ENCODE results near the gene PCDH18.
"Not testable (repeated sequence)": the region's sequence is repeated elsewhere in the genome, so short reads cannot be mapped to it uniquely, and the experiment has no call there.

PCDH18 gene

DNA sequence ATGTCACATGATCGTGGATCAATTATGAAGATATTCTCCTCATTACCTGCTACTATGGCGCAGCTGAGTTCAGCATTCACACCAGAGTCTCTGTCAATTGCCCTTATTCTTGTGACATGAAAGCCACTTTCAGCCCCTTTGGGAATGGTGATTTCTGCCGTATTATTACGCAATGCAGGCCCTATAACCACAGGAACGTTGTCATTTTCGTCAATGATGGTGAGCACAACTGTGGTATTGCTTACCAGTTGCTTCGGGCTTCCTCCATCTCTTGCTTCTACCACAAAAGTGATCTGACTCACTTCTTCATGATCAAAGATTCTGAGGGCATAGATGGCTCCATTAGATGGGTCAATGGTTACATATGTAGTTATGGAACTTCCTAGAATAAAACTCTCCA is 2.1 kb downstream of the PCDH18 start:
- no peak for DNase-seq

DNA sequence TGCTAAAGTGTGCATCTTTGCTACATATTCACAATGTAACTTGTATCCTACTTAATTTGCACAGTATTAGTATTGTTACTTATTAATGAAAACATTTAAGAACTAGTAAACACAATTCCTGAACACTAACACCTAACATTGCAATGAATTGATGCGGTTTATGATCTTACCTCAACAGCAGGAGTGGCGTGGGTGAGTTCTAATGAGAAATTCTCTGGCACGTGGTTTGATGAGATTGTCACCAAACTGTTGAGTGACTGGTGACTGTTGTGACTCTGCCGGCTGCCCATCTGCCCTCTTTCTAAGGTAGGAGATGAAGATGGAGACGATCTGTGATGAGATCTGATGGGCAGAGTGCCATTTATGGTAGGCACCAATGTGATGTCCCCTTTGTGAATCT is 2.9 kb downstream of the PCDH18 start:
- DNase-seq, result no peak

DNA sequence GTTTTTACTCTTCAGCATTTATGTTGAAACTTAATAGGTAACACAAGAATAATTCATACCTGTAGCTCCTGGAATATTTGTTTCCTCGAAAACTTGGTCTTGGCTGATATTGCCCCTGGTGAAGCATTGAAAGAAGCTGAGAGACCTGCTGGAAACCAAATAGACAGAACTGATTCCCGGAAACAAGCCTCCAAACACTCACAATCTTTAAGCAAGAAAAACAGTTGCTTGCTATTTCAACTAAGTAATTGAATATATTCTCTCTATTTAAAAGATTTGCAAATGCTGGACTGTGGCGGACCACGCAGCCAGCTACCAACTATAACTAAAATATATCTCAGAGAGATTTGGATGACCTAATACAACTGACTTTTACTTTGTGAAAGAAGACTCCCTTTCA is 3.6 kb downstream of the PCDH18 start:
- DNase-seq, result no peak

GRCh38 chr4:137526681-137527080 is 5.6 kb downstream of the PCDH18 start:
- no peak for DNase-seq

DNA sequence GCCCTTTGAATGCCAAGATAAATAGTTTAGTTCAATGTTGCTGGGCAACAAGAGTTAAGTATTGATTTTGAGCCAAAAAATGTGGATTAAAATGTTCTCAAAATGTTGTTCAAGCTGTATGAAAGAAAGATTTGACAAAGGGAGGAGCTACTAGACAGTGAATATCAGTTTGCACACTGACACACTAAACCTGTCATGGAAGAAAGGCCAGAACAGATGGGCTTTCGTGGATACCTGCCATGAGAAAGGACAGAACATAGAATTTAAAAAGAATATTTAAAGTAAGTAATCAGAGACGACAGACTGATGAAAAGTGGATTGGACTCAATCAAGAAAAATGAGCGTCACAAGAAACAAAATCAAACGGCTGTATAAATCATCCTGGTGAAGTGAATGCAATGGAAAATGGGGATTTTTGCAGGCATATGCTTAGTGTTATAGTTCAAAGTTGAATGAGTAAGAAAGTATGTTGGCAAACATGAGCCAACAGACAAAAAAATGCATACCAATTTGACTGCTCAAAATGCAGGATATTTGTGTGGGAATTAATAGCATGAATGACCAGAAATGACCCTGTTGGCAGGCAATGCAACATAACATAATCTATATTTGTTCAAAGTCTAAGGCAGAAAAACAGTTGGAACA is 7.4 kb downstream of the PCDH18 start:
- DNase-seq, result no peak

DNA sequence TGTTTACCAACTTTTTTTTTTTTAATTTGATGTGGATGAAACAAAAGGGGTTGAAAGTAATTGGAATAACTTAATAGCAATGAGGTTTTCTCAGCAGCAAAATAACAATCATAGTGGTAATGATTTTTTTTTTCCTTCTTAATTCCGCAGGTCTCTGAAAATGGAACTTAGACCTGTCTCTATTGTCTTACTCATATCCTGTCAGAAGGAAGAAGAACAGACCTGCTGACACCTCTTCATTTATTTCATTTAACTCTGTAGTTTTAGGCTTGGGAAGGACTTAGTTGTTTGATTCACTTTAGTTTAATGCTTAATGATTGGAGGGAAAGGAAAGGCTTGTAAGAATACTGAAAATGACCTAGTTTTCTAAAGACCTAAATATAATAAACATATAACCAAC is 9.0 kb downstream of the PCDH18 start:
- DNase-seq, result no peak

GRCh38 chr4:137521053-137521452 is 11.2 kb downstream of the PCDH18 start:
- no peak for DNase-seq

DNA sequence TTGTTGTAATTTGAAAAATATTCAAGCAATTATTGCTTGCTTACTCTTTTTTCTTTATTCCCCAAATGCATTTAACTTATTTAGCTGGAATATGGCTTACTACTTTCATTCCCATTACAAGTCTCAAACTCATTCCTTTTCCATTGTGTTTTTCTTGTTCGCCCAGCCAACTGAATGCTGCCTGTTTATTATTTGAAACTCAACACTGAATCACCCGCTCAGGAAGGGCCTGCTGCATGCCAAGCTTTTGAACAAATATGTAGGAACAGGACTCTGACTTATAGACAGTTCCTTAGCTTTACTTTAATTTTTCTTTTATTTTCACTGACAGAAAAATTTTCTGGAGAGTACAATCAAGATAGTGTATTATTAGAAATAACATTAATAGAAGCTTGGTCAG is 12.9 kb downstream of the PCDH18 start:
- DNase-seq, result no peak

DNA sequence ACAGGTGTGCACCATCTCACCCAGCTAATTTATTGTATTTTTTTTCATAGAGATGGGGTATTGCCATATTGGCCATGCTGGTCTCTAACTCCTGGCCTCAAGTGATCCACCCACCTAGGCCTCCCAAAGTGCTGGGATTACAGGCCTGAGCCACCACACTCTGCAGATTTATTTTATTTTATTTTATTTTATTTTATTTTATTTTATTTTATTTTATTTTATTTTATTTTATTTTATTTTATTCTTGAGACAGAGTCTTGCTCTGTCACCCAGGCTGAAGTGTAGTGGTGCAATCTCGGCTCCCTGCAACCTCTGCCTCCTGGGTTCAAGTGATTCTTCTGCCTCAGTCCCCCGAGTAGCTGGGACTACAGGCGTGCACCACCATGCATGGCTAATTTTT is 15.0 kb downstream of the PCDH18 start:
- not testable (repeated sequence) for DNase-seq

- DNase-seq, result no peak
Observed at GRCh38 chr4:137514406-137515111, 17.7 kb downstream of the PCDH18 start.

- no peak for DNase-seq
Observed at GRCh38 chr4:137510557-137511265, 21.6 kb downstream of the PCDH18 start.

GRCh38 chr4:137509855-137510282 is 22.4 kb downstream of the PCDH18 start:
- no peak for DNase-seq

DNA sequence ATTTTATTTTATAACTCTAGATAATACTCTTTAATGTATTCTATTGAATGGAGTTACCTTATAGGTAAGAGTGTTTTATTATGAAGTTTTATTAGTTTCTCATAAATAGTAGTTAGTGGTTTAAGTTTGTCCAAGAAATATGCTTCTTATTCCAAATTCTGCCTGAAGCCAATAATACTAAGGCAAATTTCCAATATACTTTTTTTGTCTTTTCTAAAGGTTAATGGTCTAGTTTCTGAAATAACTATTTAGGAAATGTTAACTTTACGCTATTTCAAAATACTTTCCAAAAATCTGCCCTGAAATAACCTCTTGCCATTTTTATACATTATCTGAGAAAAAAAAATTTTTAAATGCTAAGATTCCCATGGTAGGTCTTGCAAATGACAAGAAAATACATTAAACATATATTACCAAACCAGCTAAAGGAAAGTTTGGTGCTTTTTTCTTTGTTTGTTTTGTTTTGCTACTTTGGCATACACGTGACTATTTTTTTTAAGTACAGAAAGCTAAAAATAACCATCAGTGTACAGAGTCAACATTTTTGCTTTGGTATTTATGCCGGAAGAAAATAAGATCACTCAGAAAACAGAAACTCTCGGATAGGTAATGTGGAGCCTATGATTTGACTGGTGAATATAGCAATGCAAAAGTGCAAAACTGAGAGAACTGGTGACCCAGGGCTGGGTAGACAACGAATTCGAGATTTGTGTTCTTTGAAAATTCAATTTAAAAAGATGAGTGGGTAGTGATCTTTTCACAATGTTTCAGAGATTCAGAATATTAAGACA is 29.8 kb downstream of the PCDH18 start:
- no peak for DNase-seq

DNA sequence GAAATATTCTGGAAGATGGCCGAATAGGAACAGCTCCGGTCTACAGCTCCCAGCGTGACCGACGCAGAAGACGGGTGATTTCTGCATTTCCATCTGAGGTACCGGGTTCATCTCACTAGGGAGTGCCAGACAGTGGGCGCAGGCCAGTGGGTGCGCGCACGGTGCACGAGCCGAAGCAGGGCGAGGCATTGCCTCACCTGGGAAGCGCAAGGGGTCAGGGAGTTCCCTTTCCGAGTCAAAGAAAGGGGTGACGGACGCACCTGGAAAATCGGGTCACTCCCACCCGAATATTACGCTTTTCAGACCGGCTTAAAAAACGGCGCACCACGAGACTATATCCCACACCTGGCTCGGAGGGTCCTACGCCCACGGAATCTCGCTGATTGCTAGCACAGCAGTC is 36.0 kb downstream of the PCDH18 start:
- DNase-seq, result not testable (repeated sequence)

DNA sequence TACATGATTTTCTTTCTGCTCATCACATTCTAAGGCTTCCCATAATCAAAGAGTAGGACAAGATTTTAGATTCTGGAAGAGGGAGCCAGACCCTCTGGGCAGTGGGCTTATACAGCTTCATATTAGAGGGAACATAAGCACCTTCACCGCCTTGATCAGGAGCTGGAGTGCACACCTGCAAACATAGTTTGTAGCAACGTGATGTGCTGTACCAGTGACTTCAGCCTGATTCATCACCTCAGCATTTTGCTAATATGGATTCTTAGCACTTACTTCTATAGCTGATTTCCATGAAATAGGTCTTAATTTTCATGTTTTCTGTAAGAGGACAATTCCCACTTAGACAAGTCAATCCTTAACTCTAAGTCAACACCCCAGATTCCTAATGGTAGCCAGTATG is 36.7 kb downstream of the PCDH18 start:
- DNase-seq, result no peak

GRCh38 chr4:137483313-137483959 is 48.9 kb downstream of the PCDH18 start:
- not testable (repeated sequence) for DNase-seq

DNA sequence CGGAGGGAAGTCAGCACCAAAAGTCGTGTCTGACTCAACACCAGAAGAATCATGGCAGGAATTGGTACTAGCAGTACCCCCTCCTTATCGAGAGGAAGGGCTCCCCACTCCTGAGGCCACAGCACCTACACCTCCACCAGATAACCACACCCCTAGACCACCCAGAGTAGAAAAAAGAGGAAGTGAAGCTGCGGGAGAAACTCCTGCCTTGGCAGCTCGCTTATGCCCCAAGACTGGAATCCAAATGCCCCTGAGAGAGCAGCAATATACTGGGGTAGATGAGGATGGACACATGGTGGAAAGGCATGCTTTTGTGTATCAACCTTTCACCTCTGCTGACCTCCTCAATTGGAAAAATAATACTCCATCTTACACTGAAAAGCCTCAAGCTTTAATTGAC is 52.6 kb downstream of the PCDH18 start:
- DNase-seq, result not testable (repeated sequence)

DNA sequence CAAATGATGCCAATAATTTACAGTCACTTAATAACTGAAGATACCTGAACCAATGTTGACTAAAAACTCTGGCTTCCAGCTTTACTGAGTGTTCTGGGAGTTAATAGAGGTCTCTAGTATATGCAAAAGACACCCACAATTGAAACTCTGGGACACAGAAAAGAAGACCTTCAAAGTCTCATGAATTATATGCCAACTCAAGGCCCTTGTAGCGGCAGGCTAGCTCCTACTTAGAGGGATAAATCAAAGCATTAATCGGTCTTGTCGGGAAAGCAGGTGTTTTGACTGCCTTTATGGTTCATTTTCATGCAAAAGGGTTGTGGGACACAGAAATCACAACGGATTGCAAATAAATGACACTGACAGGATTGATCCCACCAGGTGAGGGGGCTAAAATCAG is 55.9 kb downstream of the PCDH18 start:
- DNase-seq, result no peak

- peak in 1 of 2 experiments; percentile 1 for DNase-seq
Observed at GRCh38 chr4:137474711-137475301, 57.5 kb downstream of the PCDH18 start.

DNA sequence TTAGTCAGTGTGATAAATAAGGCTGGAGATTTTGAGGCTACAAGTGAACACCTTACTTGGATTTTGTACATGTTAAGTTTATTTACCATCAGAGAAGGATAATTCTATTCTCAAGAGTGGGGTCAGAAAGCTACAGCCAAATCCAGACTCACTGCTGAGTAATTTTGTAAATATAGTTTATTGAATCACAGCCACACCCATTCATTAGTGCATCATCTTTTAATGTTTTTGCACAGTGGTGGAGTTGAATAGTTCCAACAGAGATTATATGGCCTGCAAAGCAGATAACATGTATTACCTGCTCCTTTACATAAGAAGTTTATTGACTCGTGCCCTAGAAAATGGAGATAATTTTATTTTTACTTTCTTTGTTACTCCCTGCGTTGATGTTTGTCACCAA is 60.4 kb downstream of the PCDH18 start:
- DNase-seq, result no peak

- no peak for DNase-seq
Observed at GRCh38 chr4:137471461-137471860, 60.8 kb downstream of the PCDH18 start.

DNA sequence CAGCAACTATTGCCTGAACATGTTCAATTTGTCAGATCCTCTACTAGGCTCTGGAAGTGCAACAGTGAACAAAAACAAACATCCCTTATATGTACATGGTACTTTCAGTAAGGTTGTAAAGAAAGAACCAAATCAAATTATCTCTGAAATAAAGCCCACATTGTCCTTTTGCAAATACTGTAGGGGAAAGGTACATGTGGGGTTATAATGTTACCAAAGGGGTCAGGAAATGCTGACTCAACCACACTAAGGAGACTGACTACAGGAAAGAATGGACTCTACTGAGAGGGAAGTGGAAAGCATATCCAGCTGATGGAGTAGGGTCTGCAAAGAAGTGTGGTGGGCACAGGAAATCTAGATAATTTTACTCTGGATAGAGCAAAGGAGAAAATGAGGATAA is 61.5 kb downstream of the PCDH18 start:
- DNase-seq, result no peak
